H9 (cell line): ENCODE measurements around the gene COL4A1. TPM values are rescaled to one million over a fixed set of nuclear protein-coding genes. Genes with fewer than 3 reads are reported as not detected.

Experiments
- DNase-seq: peaks from one replicate; pipeline ENCODE4 v3.0.0-alpha.2; 2017
- H2AFZ ChIP-seq: one replicate; pipeline ENCODE4 v1.6.1; 2013; ENCODE audit warnings: mild to moderate bottlenecking, low read length, control low read depth, moderate library complexity
- H2AK5ac ChIP-seq: 2 replicates; pipeline ENCODE4 v1.6.1; 2013; ENCODE audit warnings: low read length, control low read depth, mixed read lengths; ENCODE audit not compliant: insufficient read length
- H2BK120ac ChIP-seq: one replicate; pipeline ENCODE4 v1.6.1; 2013; ENCODE audit warnings: low read depth, mild to moderate bottlenecking, low read length, control low read depth, inconsistent platforms; ENCODE audit not compliant: poor library complexity, severe bottlenecking
- H2BK12ac ChIP-seq: 2 replicates; pipeline ENCODE4 v1.6.1; 2013; ENCODE audit warnings: low read length, control low read depth, mixed read lengths, low read depth; ENCODE audit not compliant: insufficient read length
- H2BK15ac ChIP-seq: 2 replicates; pipeline ENCODE4 v1.6.1; 2013; ENCODE audit warnings: low read depth, low read length, control low read depth
- H2BK20ac ChIP-seq: one replicate; pipeline ENCODE4 v1.6.1; 2013; ENCODE audit warnings: low read depth, mild to moderate bottlenecking, low read length, control low read depth, inconsistent platforms; ENCODE audit not compliant: poor library complexity, severe bottlenecking
- H2BK5ac ChIP-seq: 2 replicates; pipeline ENCODE4 v1.6.1; 2013; ENCODE audit warnings: low read length, control low read depth, mixed read lengths; ENCODE audit not compliant: insufficient read length
- H3K14ac ChIP-seq: 2 replicates; pipeline ENCODE4 v1.6.1; 2013; ENCODE audit warnings: low read length, control low read depth; ENCODE audit not compliant: insufficient read depth
- H3K18ac ChIP-seq: 2 replicates; pipeline ENCODE4 v1.6.1; 2013; ENCODE audit warnings: low read depth, mild to moderate bottlenecking, mixed read lengths, low read length, control low read depth; ENCODE audit not compliant: insufficient read length
- H3K23ac ChIP-seq: 2 replicates; pipeline ENCODE4 v1.6.1; 2013; ENCODE audit warnings: low read length, control low read depth, mixed read lengths, low read depth; ENCODE audit not compliant: insufficient read length
- H3K23me2 ChIP-seq: 2 replicates; pipeline ENCODE4 v1.6.1; 2013; ENCODE audit warnings: low read depth, mild to moderate bottlenecking, mixed read lengths, low read length, control low read depth; ENCODE audit not compliant: insufficient read length, poor library complexity, severe bottlenecking
- H3K27ac ChIP-seq: 2 replicates; pipeline ENCODE4 v1.5.1; 2013; ENCODE audit warnings: low read length, control low read depth, mixed read lengths, low read depth; ENCODE audit not compliant: insufficient read length
- H3K27me3 ChIP-seq: 2 replicates; pipeline ENCODE4 v1.6.1; 2013; ENCODE audit warnings: low read length, control low read depth, inconsistent platforms; ENCODE audit not compliant: insufficient read depth
- H3K4ac ChIP-seq: 2 replicates; pipeline ENCODE4 v1.6.1; 2013; ENCODE audit warnings: low read depth, mild to moderate bottlenecking, control low read depth, inconsistent platforms, low read length, moderate library complexity
- H3K4me1 ChIP-seq: 2 replicates; pipeline ENCODE4 v1.6.1; 2013; ENCODE audit warnings: low read length, control low read depth, inconsistent platforms; ENCODE audit not compliant: insufficient read depth
- H3K4me2 ChIP-seq: 2 replicates; pipeline ENCODE4 v1.6.1; 2013; ENCODE audit warnings: low read length, control low read depth, mixed read lengths; ENCODE audit not compliant: insufficient read length, insufficient read depth
- H3K56ac ChIP-seq: 2 replicates; pipeline ENCODE4 v1.6.1; 2013; ENCODE audit warnings: low read depth, mild to moderate bottlenecking, mixed read lengths, low read length, control low read depth; ENCODE audit not compliant: insufficient read length
- H3K79me1 ChIP-seq: 2 replicates; pipeline ENCODE4 v1.6.1; 2013; ENCODE audit warnings: low read depth, mild to moderate bottlenecking, moderate library complexity, low read length, control low read depth, inconsistent platforms; ENCODE audit not compliant: insufficient read depth, poor library complexity, severe bottlenecking
- H3K79me2 ChIP-seq: 2 replicates; pipeline ENCODE4 v1.6.1; 2013; ENCODE audit warnings: low read length, control low read depth, inconsistent platforms; ENCODE audit not compliant: insufficient read depth
- H3K9ac ChIP-seq: 2 replicates; pipeline ENCODE4 v1.6.1; 2013; ENCODE audit warnings: low read length, control low read depth, mixed read lengths; ENCODE audit not compliant: insufficient read length; ENCODE audit errors: extremely low read depth
- H3K9me3 ChIP-seq: one replicate; pipeline ENCODE4 v1.6.1; 2013; ENCODE audit warnings: low read depth, low read length, inconsistent platforms; ENCODE audit not compliant: control insufficient read depth
- H3T11ph ChIP-seq: one replicate; pipeline ENCODE4 v1.6.1; 2013; ENCODE audit warnings: mild to moderate bottlenecking, low read length, control low read depth, inconsistent platforms
- H4K20me1 ChIP-seq: one replicate; pipeline ENCODE4 v1.6.1; 2013; ENCODE audit not compliant: control insufficient read depth, insufficient read length, insufficient read depth
- H4K5ac ChIP-seq: 2 replicates; pipeline ENCODE4 v1.6.1; 2013; ENCODE audit warnings: low read depth, mild to moderate bottlenecking, mixed read lengths, low read length, control low read depth; ENCODE audit not compliant: insufficient read length
- H4K8ac ChIP-seq: replicated peaks from 2 replicates; pipeline ENCODE4 v1.6.1; 2013; ENCODE audit warnings: low read length, control low read depth, mixed read lengths, low read depth; ENCODE audit not compliant: insufficient read length
- H4K91ac ChIP-seq: 2 replicates; pipeline ENCODE4 v1.6.1; 2013; ENCODE audit warnings: low read depth, mild to moderate bottlenecking, moderate library complexity, mixed read lengths, low read length, control low read depth; ENCODE audit not compliant: insufficient read length
- H3K27ac Mint-ChIP-seq, 3 experiments: 2 replicates in 2 of 3; 3 replicates in 1 of 3; pipeline ENCODE4 v1.8.0; 2020 to 2021; ENCODE audit warnings: mixed read lengths in 3 of 3, mild to moderate bottlenecking in 1 of 3, moderate library complexity in 1 of 3
- H3K27me3 Mint-ChIP-seq: 2 replicates; pipeline ENCODE4 v1.8.0; 2021; ENCODE audit warnings: low read depth, mild to moderate bottlenecking, moderate library complexity, mixed read lengths
- H3K36me3 Mint-ChIP-seq, 3 experiments: 2 replicates in 2 of 3; 3 replicates in 1 of 3; pipeline ENCODE4 v1.8.0; 2020 to 2021; ENCODE audit warnings: low read depth in 3 of 3, mixed read lengths in 3 of 3; ENCODE audit not compliant: insufficient read depth in 1 of 3
- H3K4me1 Mint-ChIP-seq, 2 experiments: 2 replicates each; pipeline ENCODE4 v1.8.0; 2020; ENCODE audit warnings: mixed read lengths in 2 of 2
- H3K4me3 Mint-ChIP-seq, 2 experiments: 2 replicates in 1 of 2; 3 replicates in 1 of 2; pipeline ENCODE4 v1.8.0; 2020 to 2021; ENCODE audit warnings: mild to moderate bottlenecking in 2 of 2, mixed read lengths in 2 of 2, moderate library complexity in 1 of 2
- H3K9me3 Mint-ChIP-seq, 2 experiments: 2 replicates in 1 of 2; 3 replicates in 1 of 2; pipeline ENCODE4 v1.8.0; 2020; ENCODE audit warnings: mild to moderate bottlenecking in 2 of 2, mixed read lengths in 2 of 2, moderate library complexity in 1 of 2
- CTCF ChIP-seq: fragments of 200-600 bp; sonication (generic); conservative IDR thresholded peaks from 3 replicates; pipeline ENCODE4 v1.8.0; 2021; ENCODE audit warnings: antibody characterized with exemption, mild to moderate bottlenecking
- WGBS: extraction: QIAGEN DNeasy Blood & Tissue Kit; methylation state at CpG from one replicate; pipeline ENCODE4 v1.1.7; 2013; ENCODE audit warnings: missing lambda C conversion rate, low lambda C conversion rate, mixed read lengths; ENCODE audit not compliant: insufficient read length; ENCODE audit errors: extremely low coverage; 5-methylcytosine and 5-hydroxymethylcytosine counted together
- total RNA-seq: library from RNA; stranded (reverse); gene quantifications from 2 replicates; pipeline ENCODE4 v1.2.1, GENCODE V29; 2021

The COL4A1 gene
- total RNA-seq, 1 experiment from 2014 or later, result 73.1 TPM

DNA sequence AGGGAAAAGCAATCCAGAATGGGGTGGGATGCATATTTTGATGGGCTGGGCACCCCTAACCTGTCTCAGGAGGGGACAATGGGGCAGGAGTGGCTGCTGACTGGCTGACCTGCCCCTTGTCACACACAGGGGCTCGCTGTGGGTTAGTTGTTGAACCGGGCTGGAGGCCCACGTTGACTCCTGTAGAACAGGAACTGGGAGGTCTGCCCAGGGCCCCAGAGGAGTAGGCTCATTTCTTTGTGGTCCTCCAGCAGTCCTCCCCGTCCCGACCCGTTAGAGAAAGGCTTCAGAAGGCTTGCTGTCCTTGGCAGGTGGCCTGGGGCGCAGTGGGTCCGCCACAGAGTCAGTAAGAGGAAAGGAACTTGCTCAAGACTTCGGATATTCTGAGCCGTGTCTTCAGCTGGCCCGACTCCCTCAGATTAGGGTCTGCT is 70.1 kb downstream of the COL4A1 start:
- H4K91ac ChIP-seq, result no peak overlapping the region
- H3K9me3 ChIP-seq, result no peaks in the 10 kb centered on the region
- H2BK15ac ChIP-seq, result no peak overlapping the region
- no peak overlapping the region for H4K8ac ChIP-seq
- Mint-ChIP-seq H3K27ac (no peak overlapping the region; a peak in 1 of 7 replicates), H3K4me3 (no peak overlapping the region), H3K27me3 (no peaks in the 10 kb centered on the region), H3K36me3 (no peaks in the 10 kb centered on the region), H3K9me3 (no peaks in the 10 kb centered on the region), H3K4me1 (no peaks in the 10 kb centered on the region)
- H3K4me2 ChIP-seq, result no peak overlapping the region
- no peak overlapping the region for H3K27ac ChIP-seq
- no peak overlapping the region for H2BK5ac ChIP-seq
- H3T11ph ChIP-seq, result no peak overlapping the region
- H4K5ac ChIP-seq, result no peak overlapping the region
- H4K20me1 ChIP-seq, result no peaks in the 10 kb centered on the region
- no CpG with 5 or more reads among the region's 11 CpGs for WGBS
- H2AFZ ChIP-seq, result no peak overlapping the region
- H3K14ac ChIP-seq, result no peak overlapping the region
- no peak overlapping the region for H2AK5ac ChIP-seq
- no peak overlapping the region for H3K18ac ChIP-seq
- no peaks in the 10 kb centered on the region for H3K27me3 ChIP-seq
- H3K9ac ChIP-seq, result no peak overlapping the region
- no peak for TF ChIP-seq CTCF
- no peak overlapping the region for H2BK20ac ChIP-seq
- no peak overlapping the region for H3K56ac ChIP-seq
- H3K4me1 ChIP-seq, result no peaks in the 10 kb centered on the region
- no peak overlapping the region for H2BK12ac ChIP-seq
- H3K79me1 ChIP-seq, result no peaks in the 10 kb centered on the region
- no peak overlapping the region for H3K23ac ChIP-seq
- DNase-seq, result no peak
- H3K79me2 ChIP-seq, result no peaks in the 10 kb centered on the region
- H3K4ac ChIP-seq, result no peak overlapping the region
- no peaks in the 10 kb centered on the region for H3K23me2 ChIP-seq
- no peak overlapping the region for H2BK120ac ChIP-seq
